ENCODE measurements around the gene SEZ6L.

- TF ChIP-seq TAF1 (IDR thresholded peaks at IDR 0.05; ENCODE audit: borderline replicate concordance, low read depth, low read length) (no peak), POLR2AphosphoS5 (IDR thresholded peaks at IDR 0.05; ENCODE audit: low read depth, low read length) (no peak), POLR2A (IDR thresholded peaks at IDR 0.05; ENCODE audit: low read depth, low read length) (no peak)
Measured at GRCh38 chr22:26339755-26340154, 170.5 kb downstream of the SEZ6L start.
